HG02610 (cell line): ENCODE data around the gene GINS2.

ENCODE experiments used
- ATAC-seq: cut with Tn5 transposase; IDR thresholded peaks from one replicate; pipeline ENCODE4 v1.9.1; 2021; ENCODE audit warnings: mild to moderate bottlenecking, moderate library complexity; ENCODE audit not compliant: unreplicated experiment

GINS2 gene

GRCh38 chr16:85655216-85656129, 33.3 kb downstream of the GINS2 start:
- no peak for ATAC-seq

- ATAC-seq = no peak
Observed at GRCh38 chr16:85654251-85655095, 34.3 kb downstream of the GINS2 start.

- no peak for ATAC-seq
Observed at GRCh38 chr16:85653290-85653891, 35.4 kb downstream of the GINS2 start.

GRCh38 chr16:85652431-85653221, 36.1 kb downstream of the GINS2 start:
- no peak for ATAC-seq

GRCh38 chr16:85651629-85652430, 36.9 kb downstream of the GINS2 start:
- no peak for ATAC-seq

- no peak for ATAC-seq
Observed at GRCh38 chr16:85650844-85651628, 37.7 kb downstream of the GINS2 start.

- ATAC-seq = no peak
Observed at GRCh38 chr16:85650135-85650843, 38.5 kb downstream of the GINS2 start.

GRCh38 chr16:85649411-85650134, 39.2 kb downstream of the GINS2 start:
- ATAC-seq = no peak

- no peak for ATAC-seq
Observed at GRCh38 chr16:85648805-85649204, 39.9 kb downstream of the GINS2 start.

GRCh38 chr16:85648070-85648714, 40.6 kb downstream of the GINS2 start:
- no peak for ATAC-seq

GRCh38 chr16:85646976-85647375, 41.8 kb downstream of the GINS2 start:
- no peak for ATAC-seq

- ATAC-seq = no peak
Observed at GRCh38 chr16:85646358-85646907, 42.3 kb downstream of the GINS2 start.

- no peak for ATAC-seq
Observed at GRCh38 chr16:85645021-85645589, 43.6 kb downstream of the GINS2 start.

GRCh38 chr16:85644093-85644712, 44.6 kb downstream of the GINS2 start:
- ATAC-seq = no peak

- no peak for ATAC-seq
Observed at GRCh38 chr16:85643631-85644030, 45.1 kb downstream of the GINS2 start.

GRCh38 chr16:85642762-85643358, 45.9 kb downstream of the GINS2 start:
- ATAC-seq = no peak
